ENCODE measurements around the gene TMEM132E.

DNA sequence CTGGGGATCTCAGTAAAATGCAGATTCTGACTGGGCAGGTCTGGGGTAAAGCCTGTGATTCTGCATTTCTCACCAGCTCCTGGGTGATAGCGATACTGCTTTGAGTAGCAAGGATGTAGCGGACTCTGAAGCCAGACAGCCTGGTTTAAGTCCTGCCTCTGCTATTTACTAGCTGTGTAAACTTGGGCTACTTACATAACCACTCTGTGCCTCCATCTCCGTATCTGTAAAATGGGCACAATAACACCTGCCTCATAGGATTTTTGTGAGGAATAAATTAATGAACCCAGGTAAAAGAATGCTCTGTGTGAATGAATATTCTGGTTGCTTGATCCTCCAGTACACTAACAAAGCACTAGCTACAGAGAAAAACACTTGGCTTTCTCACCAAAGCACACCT is 54.4 kb downstream of the TMEM132E start:
- TF ChIP-seq, protein P1, sequence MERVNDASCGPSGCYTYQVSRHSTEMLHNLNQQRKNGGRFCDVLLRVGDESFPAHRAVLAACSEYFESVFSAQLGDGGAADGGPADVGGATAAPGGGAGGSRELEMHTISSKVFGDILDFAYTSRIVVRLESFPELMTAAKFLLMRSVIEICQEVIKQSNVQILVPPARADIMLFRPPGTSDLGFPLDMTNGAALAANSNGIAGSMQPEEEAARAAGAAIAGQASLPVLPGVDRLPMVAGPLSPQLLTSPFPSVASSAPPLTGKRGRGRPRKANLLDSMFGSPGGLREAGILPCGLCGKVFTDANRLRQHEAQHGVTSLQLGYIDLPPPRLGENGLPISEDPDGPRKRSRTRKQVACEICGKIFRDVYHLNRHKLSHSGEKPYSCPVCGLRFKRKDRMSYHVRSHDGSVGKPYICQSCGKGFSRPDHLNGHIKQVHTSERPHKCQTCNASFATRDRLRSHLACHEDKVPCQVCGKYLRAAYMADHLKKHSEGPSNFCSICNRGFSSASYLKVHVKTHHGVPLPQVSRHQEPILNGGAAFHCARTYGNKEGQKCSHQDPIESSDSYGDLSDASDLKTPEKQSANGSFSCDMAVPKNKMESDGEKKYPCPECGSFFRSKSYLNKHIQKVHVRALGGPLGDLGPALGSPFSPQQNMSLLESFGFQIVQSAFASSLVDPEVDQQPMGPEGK (CRISPR knock-in tag; IDR thresholded peaks at IDR 0.05; ENCODE audit: borderline replicate concordance), result no peak
- no peak for TF ChIP-seq ARNTL (CRISPR knock-in tag; IDR thresholded peaks at IDR 0.05; ENCODE audit: borderline replicate concordance, low read depth)
- TF ChIP-seq ZNF565 (CRISPR knock-in tag; conservative IDR thresholded peaks at IDR 0.05; ENCODE audit: low read depth), result no peak
- TF ChIP-seq TOX (CRISPR knock-in tag; IDR thresholded peaks at IDR 0.05; ENCODE audit: borderline replicate concordance), result no peak

All from SK-N-SH treated with all-trans-retinoic acid at 6 μM for 48 hours (cell line).